Measurements from ENCODE around the gene TXN. TPM values are rescaled to one million over a fixed set of nuclear protein-coding genes. Genes with fewer than 3 reads are reported as not detected.

Gene TXN
- total and polyA plus RNA-seq, 8 donors: 89.3 to 786 (median 169) TPM

DNA sequence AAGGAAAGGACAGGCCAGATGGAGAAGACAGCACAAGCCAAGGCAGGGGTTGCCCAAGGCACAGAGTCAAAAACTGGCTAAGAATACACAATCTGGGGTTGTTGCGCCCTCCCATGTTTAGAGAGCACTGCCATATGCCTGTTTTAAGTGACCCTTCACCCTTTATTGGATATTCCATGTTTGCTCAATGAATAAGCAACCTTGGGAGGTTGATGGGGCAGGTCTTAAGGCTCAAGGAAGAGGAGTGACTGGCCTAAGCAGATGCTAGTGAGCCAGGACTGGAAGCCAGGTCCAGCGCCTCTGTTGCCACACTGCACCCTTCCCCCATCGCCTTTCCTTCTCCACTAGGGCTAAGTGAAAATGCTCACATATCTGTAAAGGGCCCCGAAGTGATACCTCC, 6.7 kb downstream of the TXN start:
- TF ChIP-seq, protein P1, sequence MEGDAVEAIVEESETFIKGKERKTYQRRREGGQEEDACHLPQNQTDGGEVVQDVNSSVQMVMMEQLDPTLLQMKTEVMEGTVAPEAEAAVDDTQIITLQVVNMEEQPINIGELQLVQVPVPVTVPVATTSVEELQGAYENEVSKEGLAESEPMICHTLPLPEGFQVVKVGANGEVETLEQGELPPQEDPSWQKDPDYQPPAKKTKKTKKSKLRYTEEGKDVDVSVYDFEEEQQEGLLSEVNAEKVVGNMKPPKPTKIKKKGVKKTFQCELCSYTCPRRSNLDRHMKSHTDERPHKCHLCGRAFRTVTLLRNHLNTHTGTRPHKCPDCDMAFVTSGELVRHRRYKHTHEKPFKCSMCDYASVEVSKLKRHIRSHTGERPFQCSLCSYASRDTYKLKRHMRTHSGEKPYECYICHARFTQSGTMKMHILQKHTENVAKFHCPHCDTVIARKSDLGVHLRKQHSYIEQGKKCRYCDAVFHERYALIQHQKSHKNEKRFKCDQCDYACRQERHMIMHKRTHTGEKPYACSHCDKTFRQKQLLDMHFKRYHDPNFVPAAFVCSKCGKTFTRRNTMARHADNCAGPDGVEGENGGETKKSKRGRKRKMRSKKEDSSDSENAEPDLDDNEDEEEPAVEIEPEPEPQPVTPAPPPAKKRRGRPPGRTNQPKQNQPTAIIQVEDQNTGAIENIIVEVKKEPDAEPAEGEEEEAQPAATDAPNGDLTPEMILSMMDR (IDR thresholded peaks at IDR 0.05): no peak
- TF ChIP-seq POLR2A (IDR thresholded peaks at IDR 0.05) (no peak), EP300 (IDR thresholded peaks at IDR 0.05) (no peak), POLR2AphosphoS5 (IDR thresholded peaks at IDR 0.05) (no peak)
- Histone ChIP-seq H3K9me3 (no peaks in the 10 kb centered on the region), H3K36me3 (peaks cover 27 to 62% (median 57%) of the 10 kb centered on the region in 4 donors), H3K4me1 (peaks cover 4 to 45% (median 20%) of the 10 kb centered on the region in 4 donors), H3K4me3 (no peak overlapping the region), H3K27ac (no peak overlapping the region), H3K27me3 (no peaks in the 10 kb centered on the region)
- WGBS, 5 donors: 92 to 94% (median 93%) methylated on average over 4 of the region's 4 CpGs
- no peak for DNase-seq
- intact Hi-C loops (cut with DNase I; ENCODE audit: low total_unique reads): no loop called here

DNA sequence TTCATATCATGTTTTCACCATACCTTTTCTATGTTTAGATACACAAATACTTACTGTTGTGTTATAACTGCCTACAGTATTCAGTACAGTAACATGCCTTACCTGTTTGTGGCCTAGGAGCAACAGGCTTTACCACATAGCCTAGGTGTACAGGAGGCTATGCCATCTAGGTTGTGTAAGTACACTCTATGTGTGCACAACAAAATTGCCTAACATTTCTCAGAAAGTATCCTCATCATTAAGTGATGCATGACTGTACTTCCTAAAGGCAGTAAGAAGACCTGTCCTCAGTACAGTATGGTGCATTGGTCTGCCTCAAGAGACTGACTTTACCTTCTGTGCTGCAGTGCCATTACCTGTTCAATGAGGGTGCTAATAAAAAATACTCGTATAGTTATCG, 7.9 kb downstream of the TXN start:
- TF ChIP-seq, protein P1 (IDR thresholded peaks at IDR 0.05): no peak
- TF ChIP-seq EP300 (IDR thresholded peaks at IDR 0.05) (no peak), POLR2A (IDR thresholded peaks at IDR 0.05) (no peak), POLR2AphosphoS5 (IDR thresholded peaks at IDR 0.05) (no peak)
- H3K36me3 ChIP-seq: peaks cover 38 to 74% (median 69%) of the 10 kb centered on the region in 4 donors
- peaks cover 4 to 36% (median 11%) of the 10 kb centered on the region in 4 donors for H3K4me1 ChIP-seq
- DNase-seq: no peak
- no peak overlapping the region for H3K27ac ChIP-seq
- intact Hi-C loops (cut with DNase I; ENCODE audit: low total_unique reads): no loop called here
- H3K4me3 ChIP-seq: no peak overlapping the region
- no peaks in the 10 kb centered on the region for H3K27me3 ChIP-seq
- WGBS, 5 donors: 68 to 91% (median 78%) methylated on average over 2 of the region's 2 CpGs
- no peaks in the 10 kb centered on the region for H3K9me3 ChIP-seq

DNA sequence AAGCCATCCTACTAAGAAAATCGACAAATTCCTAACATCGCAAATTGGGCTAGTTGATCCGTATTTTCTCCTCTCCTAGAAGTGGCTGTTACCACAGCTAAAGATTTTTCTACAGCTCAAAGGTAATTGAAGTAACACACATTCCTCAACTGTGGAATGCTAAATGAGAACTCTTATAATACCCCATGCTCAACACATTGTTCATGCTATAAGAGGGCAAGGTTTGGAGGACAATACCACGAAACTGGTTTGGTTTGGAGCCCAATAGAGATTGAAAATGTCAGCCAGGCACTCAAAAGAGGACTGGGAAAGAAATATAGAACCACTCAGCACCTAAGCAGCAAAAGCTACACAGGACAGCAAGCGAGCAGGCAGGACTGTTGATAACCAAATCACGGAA, 10.1 kb downstream of the TXN start:
- WGBS, 5 donors: 93 to 94% (median 94%) methylated on average over 6 of the region's 6 CpGs
- Histone ChIP-seq H3K36me3 (peaks cover 39 to 92% (median 89%) of the 10 kb centered on the region in 4 donors), H3K4me3 (no peak overlapping the region), H3K27ac (no peak overlapping the region), H3K4me1 (peaks cover 0 to 17% (median 3%) of the 10 kb centered on the region in 4 donors), H3K9me3 (no peaks in the 10 kb centered on the region), H3K27me3 (no peaks in the 10 kb centered on the region)
- TF ChIP-seq POLR2AphosphoS5 (IDR thresholded peaks at IDR 0.05): no peak
- no peak for TF ChIP-seq POLR2A (IDR thresholded peaks at IDR 0.05)
- no peak for TF ChIP-seq EP300 (IDR thresholded peaks at IDR 0.05)
- TF ChIP-seq, protein P1 (IDR thresholded peaks at IDR 0.05): no peak
- no peak for DNase-seq
- intact Hi-C loops (cut with DNase I; ENCODE audit: low total_unique reads): no loop called here

DNA sequence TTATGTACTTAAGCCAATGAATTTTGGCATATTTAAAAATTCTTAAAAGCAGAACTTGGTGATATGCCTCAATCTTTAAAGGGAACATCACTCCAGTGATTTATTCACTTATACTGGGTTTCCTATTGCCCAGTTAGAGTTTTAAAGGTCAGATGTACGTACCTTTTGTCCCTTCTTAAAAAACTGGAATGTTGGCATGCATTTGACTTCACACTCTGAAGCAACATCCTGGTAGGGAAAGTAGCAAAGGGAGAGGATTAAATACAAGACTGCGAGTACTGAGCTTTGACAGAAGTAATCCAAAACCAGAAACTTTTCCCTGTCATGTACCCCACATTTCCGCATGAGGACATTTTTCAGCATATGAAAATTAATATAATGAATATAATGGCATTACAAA, 11.7 kb downstream of the TXN start:
- peaks cover 33 to 79% (median 78%) of the 10 kb centered on the region in 4 donors for H3K36me3 ChIP-seq

More for the DNA sequence above, 11.7 kb downstream of the TXN start:
- intact Hi-C loops (cut with DNase I; ENCODE audit: low total_unique reads): no loop called here
- no peak for DNase-seq
- WGBS, 5 donors: 61 to 85% (median 76%) methylated on average over 3 of the region's 3 CpGs
- Histone ChIP-seq H3K4me3 (no peak overlapping the region), H3K4me1 (peaks cover 0 to 8% (median 3%) of the 10 kb centered on the region in 4 donors), H3K9me3 (no peaks in the 10 kb centered on the region), H3K27me3 (no peaks in the 10 kb centered on the region), H3K27ac (no peak overlapping the region)
- TF ChIP-seq POLR2A (IDR thresholded peaks at IDR 0.05): no peak
- TF ChIP-seq, protein P1 (IDR thresholded peaks at IDR 0.05): no peak
- no peak for TF ChIP-seq POLR2AphosphoS5 (IDR thresholded peaks at IDR 0.05)

All from stomach (tissue), 9 donors.